ENCODE measurements around the gene RPTOR. TPM values are rescaled to one million over a fixed set of nuclear protein-coding genes. Genes with fewer than 3 reads are reported as not detected.

The RPTOR gene
- total RNA-seq, 1 experiment from 2014 or later: 46.2 TPM

GRCh38 chr17:80608326-80608725, 63.7 kb downstream of the RPTOR start:
- H3K79me2 ChIP-seq (ENCODE audit: low read length): peaks cover 98% of the 10 kb centered on the region
- H4K20me1 ChIP-seq (ENCODE audit: low read length): peaks cover 27% of the 10 kb centered on the region
- H3K27me3 ChIP-seq (ENCODE audit: low read length): no peaks in the 10 kb centered on the region
- no peak overlapping the region for H3K4me3 ChIP-seq (ENCODE audit: low read length)
- no peak for ATAC-seq
- no peaks in the 10 kb centered on the region for H3K36me3 ChIP-seq (ENCODE audit: low read depth, low read length)
- BruUV-seq (replicated peaks): no TSS peak
- intact Hi-C loops (cut with micrococcal nuclease): no loop called here
- no peak overlapping the region for H3K4me2 ChIP-seq (ENCODE audit: low read length)
- peaks cover 11% of the 10 kb centered on the region for H3K4me1 ChIP-seq (ENCODE audit: insufficient read depth, low read length)
- DNase-seq: no peak
- POLR2A ChIA-PET (ENCODE audit: unreplicated experiment): no interaction called here
- no peak for TF ChIP-seq EZH2phosphoT487 (IDR thresholded peaks at IDR 0.05; ENCODE audit: borderline replicate concordance, low read length)
- no peak for TF ChIP-seq CTCF (conservative IDR thresholded peaks at IDR 0.05; ENCODE audit: low read depth, low read length)
- no peak for TF ChIP-seq EZH2 (IDR thresholded peaks at IDR 0.05; ENCODE audit: low read length, unreplicated experiment)
- CTCF ChIA-PET: no interaction called here
- no peak overlapping the region for H2AFZ ChIP-seq (ENCODE audit: low read length)
- H3K9me3 ChIP-seq (ENCODE audit: low read length): no peaks in the 10 kb centered on the region
- H3K9ac ChIP-seq (ENCODE audit: low read length): no peak overlapping the region
- H3F3A ChIP-seq (ENCODE audit: low read length, unreplicated experiment): no peaks in the 10 kb centered on the region
- no peak overlapping the region for H3K27ac ChIP-seq (ENCODE audit: low read length)
- no peaks in the 10 kb centered on the region for H3K9me2 ChIP-seq (replicated peaks; ENCODE audit: low read length)

GRCh38 chr17:80609757-80610156, 65.1 kb downstream of the RPTOR start:
- Histone ChIP-seq H3K4me3 (ENCODE audit: low read length) (no peak overlapping the region), H3K4me1 (ENCODE audit: insufficient read depth, low read length) (peaks cover 11% of the 10 kb centered on the region), H3K4me2 (ENCODE audit: low read length) (no peak overlapping the region), H3K27me3 (ENCODE audit: low read length) (no peaks in the 10 kb centered on the region), H4K20me1 (ENCODE audit: low read length) (peaks cover 27% of the 10 kb centered on the region), H2AFZ (ENCODE audit: low read length) (no peak overlapping the region), H3K79me2 (ENCODE audit: low read length) (peaks cover 98% of the 10 kb centered on the region), H3F3A (ENCODE audit: low read length, unreplicated experiment) (no peaks in the 10 kb centered on the region), H3K27ac (ENCODE audit: low read length) (no peak overlapping the region), H3K9me2 (replicated peaks; ENCODE audit: low read length) (no peaks in the 10 kb centered on the region), H3K36me3 (ENCODE audit: low read depth, low read length) (no peaks in the 10 kb centered on the region), H3K9me3 (ENCODE audit: low read length) (no peaks in the 10 kb centered on the region), H3K9ac (ENCODE audit: low read length) (no peak overlapping the region)
- TF ChIP-seq EZH2phosphoT487 (IDR thresholded peaks at IDR 0.05; ENCODE audit: borderline replicate concordance, low read length): no peak
- no peak for TF ChIP-seq CTCF (conservative IDR thresholded peaks at IDR 0.05; ENCODE audit: low read depth, low read length)
- no peak for TF ChIP-seq EZH2 (IDR thresholded peaks at IDR 0.05; ENCODE audit: low read length, unreplicated experiment)
- DNase-seq: no peak
- ATAC-seq: no peak
- no TSS peak for BruUV-seq (replicated peaks)
- POLR2A ChIA-PET (ENCODE audit: unreplicated experiment): no interaction called here
- CTCF ChIA-PET: no interaction called here
- intact Hi-C loops (cut with micrococcal nuclease): no loop called here

- Histone ChIP-seq H2AFZ (ENCODE audit: low read length) (no peak overlapping the region), H4K20me1 (ENCODE audit: low read length) (peaks cover 12% of the 10 kb centered on the region), H3K9ac (ENCODE audit: low read length) (no peak overlapping the region), H3K27me3 (ENCODE audit: low read length) (no peaks in the 10 kb centered on the region), H3K79me2 (ENCODE audit: low read length) (peaks cover 92% of the 10 kb centered on the region), H3K9me3 (ENCODE audit: low read length) (no peaks in the 10 kb centered on the region), H3F3A (ENCODE audit: low read length, unreplicated experiment) (no peaks in the 10 kb centered on the region), H3K4me1 (ENCODE audit: insufficient read depth, low read length) (no peaks in the 10 kb centered on the region), H3K27ac (ENCODE audit: low read length) (no peak overlapping the region), H3K36me3 (ENCODE audit: low read depth, low read length) (no peaks in the 10 kb centered on the region), H3K4me3 (ENCODE audit: low read length) (no peak overlapping the region), H3K4me2 (ENCODE audit: low read length) (no peak overlapping the region), H3K9me2 (replicated peaks; ENCODE audit: low read length) (no peaks in the 10 kb centered on the region)
- CTCF ChIA-PET: no interaction called here
- no peak for DNase-seq
- POLR2A ChIA-PET (ENCODE audit: unreplicated experiment): no interaction called here
- TF ChIP-seq CTCF (conservative IDR thresholded peaks at IDR 0.05; ENCODE audit: low read depth, low read length): no peak
- no peak for TF ChIP-seq EZH2phosphoT487 (IDR thresholded peaks at IDR 0.05; ENCODE audit: borderline replicate concordance, low read length)
- no peak for TF ChIP-seq EZH2 (IDR thresholded peaks at IDR 0.05; ENCODE audit: low read length, unreplicated experiment)
- intact Hi-C loops (cut with micrococcal nuclease): no loop called here
- no TSS peak for BruUV-seq (replicated peaks)
- ATAC-seq: no peak
Observed at GRCh38 chr17:80611816-80612215, 67.2 kb downstream of the RPTOR start.
